HCT116 (cell line): ENCODE data around the gene SUPT20HL1. TPM values are rescaled to one million over a fixed set of nuclear protein-coding genes. Genes with fewer than 3 reads are reported as not detected.

Experiments
- ATAC-seq: fragments of 200-7000 bp; cut with Tn5 transposase; 2 replicates; pipeline ENCODE4 v1.9.1; 2020; ENCODE audit warnings: mild to moderate bottlenecking, moderate library complexity
- BruUV-seq: library from RNA; stranded (reverse); fragments of 400-500 nt; replicated peaks from 2 replicates; lab custom pipeline; 2021; lab: Mats Ljungman, UMichigan
- CTCF ChIA-PET: fragments of 300-600 bp; sonication (Branson Sonifier 250); formaldehyde crosslinking; loops from one replicate; lab custom pipeline; 2021; ENCODE audit warnings: antibody characterized with exemption; lab: Charles Lee
- POLR2A ChIA-PET: fragments of 300-600, 350-600 bp; sonication (Branson Sonifier 250); formaldehyde crosslinking; loops from one replicate; lab custom pipeline; 2021; ENCODE audit warnings: antibody characterized with exemption; lab: Charles Lee
- RAD21 ChIA-PET, 2 experiments: fragments of 300-600 bp; sonication (Branson Sonifier 250); formaldehyde crosslinking; loops; one replicate each; lab custom pipeline; 2023; ENCODE audit warnings: low total read pairs in 2 of 2; ENCODE audit not compliant: uncharacterized antibody in 2 of 2, unreplicated experiment in 2 of 2, low non-redundant PET in 1 of 2; lab: Charles Lee
- DNase-seq: peaks from one replicate; pipeline ENCODE4 v3.0.0-alpha.2; 2010; ENCODE audit warnings: low read depth, low spot score
- H2AFZ ChIP-seq: fragments of 200-600 bp; shearing (Covaris generic), sonication (generic); 2 replicates; pipeline ENCODE4 v1.6.1; 2017; ENCODE audit warnings: low read depth, mixed run types, mixed read lengths, antibody characterized with exemption, low read length; ENCODE audit not compliant: poor library complexity, severe bottlenecking
- H3K27ac ChIP-seq: 2 replicates; pipeline ENCODE4 v1.5.1; 2012; ENCODE audit warnings: low read depth, low read length
- H3K27me3 ChIP-seq: fragments of 200-600 bp; sonication (generic); 2 replicates; pipeline ENCODE4 v1.6.1; 2016; ENCODE audit warnings: mixed run types, low read length, mixed read lengths; ENCODE audit not compliant: insufficient read depth
- H3K36me3 ChIP-seq, 2 experiments: fragments of 200-500 bp in 1 of 2; fragments of 200-600 bp in 1 of 2; sonication (Bioruptor generic) in 1 of 2; sonication (generic) in 1 of 2; 2 replicates each; pipeline versions ENCODE4 v1.5.1 to v1.6.1; 2014 to 2016; ENCODE audit warnings: low read length in 2 of 2, inconsistent platforms in 1 of 2, mixed read lengths in 1 of 2, mixed run types in 1 of 2; ENCODE audit not compliant: insufficient read depth in 2 of 2, control insufficient read depth in 1 of 2
- H3K4me1 ChIP-seq, 2 experiments: fragments of 200-600 bp in 1 of 2; sonication (generic) in 1 of 2; 2 replicates each; pipeline versions ENCODE4 v1.5.1 to v1.6.1; 2012 to 2017; ENCODE audit warnings: low read length in 2 of 2, inconsistent platforms in 1 of 2, mild to moderate bottlenecking in 1 of 2, mixed read lengths in 1 of 2, mixed run types in 1 of 2, moderate library complexity in 1 of 2; ENCODE audit not compliant: insufficient read depth in 2 of 2, control insufficient read depth in 1 of 2
- H3K4me2 ChIP-seq: fragments of 200-600 bp; sonication (generic); 2 replicates; pipeline ENCODE4 v1.6.1; 2017; ENCODE audit warnings: mixed run types, low read length, mixed read lengths
- H3K4me3 ChIP-seq, 2 experiments: fragments of 200-600 bp in 1 of 2; sonication (generic) in 1 of 2; replicated peaks in 1 of 2; 2 replicates each; pipeline ENCODE4 v1.5.1; 2011 to 2016; ENCODE audit warnings: low read length in 2 of 2, control low read depth in 1 of 2, low read depth in 1 of 2, mild to moderate bottlenecking in 1 of 2, mixed read lengths in 1 of 2, mixed run types in 1 of 2
- H3K79me2 ChIP-seq: fragments of 200-600 bp; sonication (generic); 2 replicates; pipeline ENCODE4 v1.6.1; 2017; ENCODE audit warnings: mild to moderate bottlenecking, mixed run types, low read length, moderate library complexity, mixed read lengths; ENCODE audit not compliant: insufficient read depth
- H3K9ac ChIP-seq: fragments of 200-600 bp; sonication (generic); 2 replicates; pipeline ENCODE4 v1.6.1; 2016; ENCODE audit warnings: low read length, mixed read lengths
- H3K9me2 ChIP-seq: fragments of 200-600 bp; sonication (generic), shearing (Covaris generic); 2 replicates; pipeline ENCODE4 v1.6.1; 2017; ENCODE audit warnings: mixed run types, mild to moderate bottlenecking, moderate library complexity; ENCODE audit not compliant: insufficient read depth
- H3K9me3 ChIP-seq, 2 experiments: fragments of 200-500 bp in 1 of 2; fragments of 200-600 bp in 1 of 2; sonication (Bioruptor generic) in 1 of 2; sonication (generic) in 1 of 2; 2 replicates each; pipeline ENCODE4 v1.6.1; 2014 to 2017; ENCODE audit warnings: low read length in 2 of 2, mixed read lengths in 2 of 2, inconsistent platforms in 1 of 2, low read depth in 1 of 2, mild to moderate bottlenecking in 1 of 2, mixed run types in 1 of 2, moderate library complexity in 1 of 2; ENCODE audit not compliant: control insufficient read depth in 1 of 2, insufficient read depth in 1 of 2
- H4K20me1 ChIP-seq: fragments of 200-600 bp; sonication (generic), shearing (Covaris generic); 2 replicates; pipeline ENCODE4 v1.6.1; 2017; ENCODE audit warnings: mixed run types, mild to moderate bottlenecking, moderate library complexity; ENCODE audit not compliant: insufficient read depth
- ATF3 ChIP-seq: IDR thresholded peaks from 2 replicates; pipeline ENCODE4 v1.6.1; 2012
- CEBPB ChIP-seq: IDR thresholded peaks from 2 replicates; pipeline ENCODE4 v1.6.1; 2012; ENCODE audit warnings: low read depth
- CTCF ChIP-seq, 3 experiments: fragments of 200-600 bp in 1 of 3; sonication (generic) in 1 of 3; IDR thresholded peaks in 2 of 3; conservative IDR thresholded peaks in 1 of 3; 2 replicates each; pipeline ENCODE4 v1.5.1; 2012 to 2017; ENCODE audit warnings: low read depth in 2 of 3, low read length in 2 of 3, antibody characterized with exemption in 1 of 3, borderline replicate concordance in 1 of 3, control low read depth in 1 of 3, mild to moderate bottlenecking in 1 of 3, mixed read lengths in 1 of 3, mixed run types in 1 of 3, moderate library complexity in 1 of 3; ENCODE audit not compliant: insufficient read depth in 1 of 3
- ELF1 ChIP-seq: IDR thresholded peaks from 2 replicates; pipeline ENCODE4 v1.6.1; 2012; ENCODE audit warnings: low read depth, borderline replicate concordance
- EZH2 ChIP-seq: fragments of 200-600 bp; sonication (generic); IDR thresholded peaks from 2 replicates; pipeline ENCODE4 v1.6.1; 2017; ENCODE audit warnings: antibody characterized with exemption, mixed run types
- EZH2phosphoT487 ChIP-seq: fragments of 200-600 bp; IDR thresholded peaks from 2 replicates; pipeline ENCODE4 v1.6.1; 2018; ENCODE audit warnings: antibody characterized with exemption, borderline replicate concordance
- JUND ChIP-seq: IDR thresholded peaks from 2 replicates; pipeline ENCODE4 v1.6.1; 2012
- MAX ChIP-seq: IDR thresholded peaks from 2 replicates; pipeline ENCODE4 v1.6.1; 2012
- POLR2A ChIP-seq: IDR thresholded peaks from 2 replicates; pipeline ENCODE4 v1.7.0; 2011; ENCODE audit warnings: borderline replicate concordance; ENCODE audit not compliant: insufficient read depth, insufficient read length; ENCODE audit errors: extremely low read depth
- POLR2AphosphoS5 ChIP-seq: IDR thresholded peaks from 2 replicates; pipeline ENCODE4 v1.6.1; 2011; ENCODE audit warnings: mild to moderate bottlenecking, low read depth, low read length, moderate library complexity
- RAD21 ChIP-seq: IDR thresholded peaks from 2 replicates; pipeline ENCODE4 v1.6.1; 2012; ENCODE audit warnings: low read depth, mild to moderate bottlenecking
- SIN3A ChIP-seq: IDR thresholded peaks from 2 replicates; pipeline ENCODE4 v1.6.1; 2012; ENCODE audit warnings: low read depth
- SP1 ChIP-seq: IDR thresholded peaks from 2 replicates; pipeline ENCODE4 v1.6.1; 2012; ENCODE audit warnings: low read depth
- SRF ChIP-seq: IDR thresholded peaks from 2 replicates; pipeline ENCODE4 v1.6.1; 2012; ENCODE audit warnings: low read depth
- TCF7L2 ChIP-seq: IDR thresholded peaks from 2 replicates; pipeline ENCODE4 v1.7.0; 2011; ENCODE audit warnings: borderline replicate concordance, inconsistent platforms; ENCODE audit not compliant: insufficient read depth, insufficient read length; ENCODE audit errors: extremely low read depth
- YY1 ChIP-seq: IDR thresholded peaks from 2 replicates; pipeline ENCODE4 v1.6.1; 2011; ENCODE audit warnings: low read length, low read depth, moderate library complexity, mild to moderate bottlenecking; ENCODE audit not compliant: insufficient replicate concordance; ENCODE audit errors: extremely low read depth
- ZFX ChIP-seq: fragments of 450-650 bp; IDR thresholded peaks from 2 replicates; pipeline ENCODE4 v1.6.1; 2017
- ZNF274 ChIP-seq: fragments of 200-500 bp; sonication (Bioruptor generic); IDR thresholded peaks from 2 replicates; pipeline ENCODE4 v1.6.1; 2014; ENCODE audit warnings: mild to moderate bottlenecking, low read depth, low read length, inconsistent platforms
- intact Hi-C: fragments of 100-400 bp; cut with micrococcal nuclease; formaldehyde crosslinking; loops from 2 replicates; pipeline ENCODE4 v1.10.0; 2022
- total RNA-seq: library from RNA; stranded (reverse); gene quantifications from one replicate; pipeline ENCODE4 v1.2.1, GENCODE V29; 2021; ENCODE audit not compliant: unreplicated experiment

The SUPT20HL1 gene
- total RNA-seq, 1 experiment from 2014 or later, result not detected

GRCh38 chrX:24396236-24396930, 35.9 kb downstream of the SUPT20HL1 start:
- Histone ChIP-seq H2AFZ (peak overlapping the region; percentile 35), H3K9ac (no peak overlapping the region), H3K27ac (no peak overlapping the region), H3K27me3 (peaks cover 2% of the 10 kb centered on the region; the same call in 1 of the 2 replicates), H4K20me1 (no peaks in the 10 kb centered on the region), H3K79me2 (no peaks in the 10 kb centered on the region), H3K4me1 (no peaks in the 10 kb centered on the region), H3K9me3 (no peaks in the 10 kb centered on the region), H3K4me2 (no peak overlapping the region), H3K4me3 (no peak overlapping the region), H3K9me2 (no peaks in the 10 kb centered on the region), H3K36me3 (no peaks in the 10 kb centered on the region)
- POLR2A ChIA-PET, result no interaction called here
- ATAC-seq, result no peak
- no peak for TF ChIP-seq SIN3A
- no peak for TF ChIP-seq YY1
- TF ChIP-seq CEBPB, result no peak
- TF ChIP-seq ELF1, result no peak
- TF ChIP-seq SRF, result no peak
- TF ChIP-seq TCF7L2, result no peak
- CTCF ChIA-PET, result interaction anchor here (0.7 to 3.9 kb wide), 8 partner anchors 16 to 748 kb away, joined by 3 to 54 read pairs (median 4); no protein-coding TSS in a partner anchor
- intact Hi-C loops, result loop anchor here (1.0 to 10.0 kb wide), 3 partner anchors 103 to 748 kb away; no protein-coding TSS in a partner anchor
- RAD21 ChIA-PET, result interaction anchor here in 1 of 2 experiments (1.0 kb wide), 1 partner anchor 103 kb away, joined by 3 read pairs; no protein-coding TSS in a partner anchor
- DNase-seq, result no peak
- no TSS peak for BruUV-seq

DNA sequence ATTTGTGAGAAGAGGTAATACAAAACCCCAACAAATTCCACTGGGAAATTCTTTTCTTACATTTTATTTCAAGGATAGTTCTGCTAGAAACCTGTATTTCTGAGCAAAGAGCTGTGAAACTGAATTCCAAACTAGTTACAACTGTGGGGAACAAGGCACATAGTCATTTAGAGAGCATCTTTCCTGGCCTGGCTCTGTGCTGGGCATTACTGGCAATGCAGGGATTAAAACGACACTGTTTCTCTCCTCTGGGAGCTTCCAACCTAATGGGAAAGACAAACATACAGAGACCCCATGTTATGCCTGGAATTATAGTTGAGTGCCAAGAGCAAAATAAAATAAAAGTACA, 36.5 kb downstream of the SUPT20HL1 start:
- no peak for DNase-seq
- TF ChIP-seq EZH2phosphoT487 (no peak), ZFX (no peak), RAD21 (no peak), SP1 (no peak), POLR2AphosphoS5 (no peak), ATF3 (no peak), POLR2A (no peak), MAX (no peak), CTCF (IDR thresholded peaks at IDR 0.05 in 2 of 3, conservative IDR thresholded peaks at IDR 0.05 in 1 of 3; ENCODE audit: borderline replicate concordance in 1 of 3, insufficient read depth in 1 of 3, low read depth in 2 of 3, low read length in 2 of 3) (no peak), YY1 (no peak), JUND (no peak), CEBPB (no peak), ZNF274 (no peak), EZH2 (no peak)

More for the DNA sequence above, 36.5 kb downstream of the SUPT20HL1 start:
- Histone ChIP-seq H3K4me1 (no peaks in the 10 kb centered on the region), H3K4me3 (no peak overlapping the region), H3K9me3 (no peaks in the 10 kb centered on the region), H3K9me2 (no peaks in the 10 kb centered on the region), H2AFZ (no peak overlapping the region), H3K27me3 (no peaks in the 10 kb centered on the region; the same call in 1 of the 2 replicates), H3K79me2 (no peaks in the 10 kb centered on the region), H4K20me1 (no peaks in the 10 kb centered on the region), H3K9ac (no peak overlapping the region), H3K36me3 (no peaks in the 10 kb centered on the region), H3K27ac (no peak overlapping the region), H3K4me2 (no peak overlapping the region)
- RAD21 ChIA-PET, result no interaction called here
- ATAC-seq, result no peak
- POLR2A ChIA-PET, result no interaction called here
- CTCF ChIA-PET, result interaction anchor here (3.9 kb wide), 1 partner anchor 101 kb away, joined by 54 read pairs; no protein-coding TSS in a partner anchor
- BruUV-seq, result no TSS peak
- intact Hi-C loops, result loop anchor here (1.0 to 10.0 kb wide), 3 partner anchors 102 to 748 kb away; no protein-coding TSS in a partner anchor
